GM18951 (cell line): ENCODE results near the gene ETF1.

ENCODE experiments used
- POLR2A ChIP-seq: IDR thresholded peaks from 4 replicates; pipeline ENCODE4 v1.6.1; 2011; ENCODE audit warnings: mild to moderate bottlenecking; ENCODE audit not compliant: insufficient read length, insufficient read depth; ENCODE audit errors: extremely low read depth
- in situ Hi-C: fragments of 300-500 bp; cut with MboI; formaldehyde crosslinking; loops from one replicate; pipeline ENCODE4 v1.12.0; 2022; ENCODE audit warnings: low sequenced_read_pairs, mixed read lengths, inconsistent platforms; ENCODE audit not compliant: unreplicated experiment

Gene ETF1

GRCh38 chr5:138549414-138549813 is 6.4 kb upstream of the ETF1 start:
- in situ Hi-C loops: no loop called here
- no peak for TF ChIP-seq POLR2A

GRCh38 chr5:138545919-138546562 is 3.0 kb upstream of the ETF1 start:
- in situ Hi-C loops: no loop called here
- no peak for TF ChIP-seq POLR2A

- in situ Hi-C loops: no loop called here
These were observed 1.4 kb upstream of the ETF1 start for GRCh38 chr5:138544181-138545134.

GRCh38 chr5:138543730-138544104 is 681 bp upstream of the ETF1 start:
- no peak for TF ChIP-seq POLR2A
- in situ Hi-C loops: no loop called here

More at GRCh38 chr5:138544181-138545134, 1.4 kb upstream of the ETF1 start:
- TF ChIP-seq POLR2A: no peak

- TF ChIP-seq POLR2A: no peak
- in situ Hi-C loops: no loop called here
These were observed 668 bp downstream of the ETF1 start for GRCh38 chr5:138542180-138542955.

GRCh38 chr5:138541511-138542179 is 1.4 kb downstream of the ETF1 start:
- no peak for TF ChIP-seq POLR2A
- in situ Hi-C loops: no loop called here

GRCh38 chr5:138539791-138540190 is 3.2 kb downstream of the ETF1 start:
- TF ChIP-seq POLR2A: no peak
- in situ Hi-C loops: no loop called here

GRCh38 chr5:138538943-138539627 is 4.0 kb downstream of the ETF1 start:
- in situ Hi-C loops: no loop called here
- TF ChIP-seq POLR2A: no peak

GRCh38 chr5:138536665-138537315 is 6.2 kb downstream of the ETF1 start:
- TF ChIP-seq POLR2A: no peak
- in situ Hi-C loops: no loop called here

GRCh38 chr5:138536215-138536614 is 6.8 kb downstream of the ETF1 start:
- in situ Hi-C loops: no loop called here
- TF ChIP-seq POLR2A: no peak

GRCh38 chr5:138533973-138534941 is 8.8 kb downstream of the ETF1 start:
- TF ChIP-seq POLR2A: no peak
- in situ Hi-C loops: no loop called here

- in situ Hi-C loops: no loop called here
- no peak for TF ChIP-seq POLR2A
These were observed 13.2 kb downstream of the ETF1 start for GRCh38 chr5:138529812-138530211.
